HepG2 (cell line): ENCODE measurements around the gene METTL26. TPM values are rescaled to one million over a fixed set of nuclear protein-coding genes. Genes with fewer than 3 reads are reported as not detected.
A peak's percentile ranks its signal among the peaks of the same experiment; 100 is the strongest.

Experiments
- ATAC-seq: fragments of 200-7000 bp; cut with Tn5 transposase; 3 replicates; pipeline ENCODE4 v1.9.1; 2020; ENCODE audit warnings: mild to moderate bottlenecking, moderate library complexity
- BruUV-seq: library from RNA; stranded (reverse); fragments of 400-500 nt; replicated peaks from 2 replicates; lab custom pipeline; 2021; lab: Mats Ljungman, UMichigan
- CTCF ChIA-PET: fragments of 300-600 bp; formaldehyde crosslinking; extraction: SDS; loops from one replicate; lab custom pipeline; 2021; ENCODE audit warnings: low total read pairs, inconsistent platforms, low intra/inter-chr PET ratio; lab: Yijun Ruan, JAX
- POLR2A ChIA-PET: fragments of 350-600 bp; sonication (Branson Sonifier 250); formaldehyde crosslinking; loops from one replicate; lab custom pipeline; 2020; ENCODE audit warnings: antibody characterized with exemption, inconsistent platforms; lab: Yijun Ruan, JAX
- DNase-seq: peaks from one replicate; pipeline ENCODE4 v3.0.0-alpha.2; 2015; ENCODE audit warnings: low spot score
- FAIRE-seq: peaks from 3 replicates; lab custom pipeline; 2011; peaks lifted over from hg19 to GRCh38; lab: Jason Lieb, UNC
- H2AFZ ChIP-seq: one replicate; pipeline ENCODE4 v1.6.1; 2011; ENCODE audit warnings: low read length, inconsistent platforms
- H3K27ac ChIP-seq: fragments of 300-600 bp; 3 replicates; pipeline ENCODE4 v1.8.0; 2011; ENCODE audit warnings: mixed run types, mild to moderate bottlenecking, mixed read lengths, low read length, inconsistent platforms; ENCODE audit not compliant: insufficient read depth; ENCODE audit errors: extremely low read length
- H3K27me3 ChIP-seq, 2 experiments: fragments of 200-600 bp in 1 of 2; 2 replicates in 1 of 2; 3 replicates in 1 of 2; pipeline versions ENCODE4 v1.6.0 to v1.8.0; 2011; ENCODE audit warnings: low read length in 2 of 2, mild to moderate bottlenecking in 2 of 2, moderate library complexity in 2 of 2, inconsistent platforms in 1 of 2; ENCODE audit not compliant: insufficient read depth in 2 of 2, control insufficient read depth in 1 of 2
- H3K36me3 ChIP-seq, 2 experiments: fragments of 200-600 bp in 1 of 2; replicated peaks in 1 of 2; 2 replicates in 1 of 2; 3 replicates in 1 of 2; pipeline versions ENCODE4 v1.5.1 to v1.8.0; 2011; ENCODE audit warnings: low read length in 2 of 2, inconsistent platforms in 1 of 2; ENCODE audit not compliant: insufficient read depth in 2 of 2, control insufficient read depth in 1 of 2
- H3K4me1 ChIP-seq: 2 replicates; pipeline ENCODE4 v1.5.1; 2012; ENCODE audit warnings: low read length, inconsistent platforms; ENCODE audit not compliant: insufficient read depth
- H3K4me2 ChIP-seq: 2 replicates; pipeline ENCODE4 v1.6.0; 2011; ENCODE audit warnings: low read depth, low read length, inconsistent platforms
- H3K4me3 ChIP-seq, 3 experiments: fragments of 200-600 bp in 1 of 3; sonication (generic), shearing (Covaris generic) in 1 of 3; replicated peaks in 1 of 3; 2 replicates each; pipeline ENCODE4 v1.5.1; 2011 to 2016; ENCODE audit warnings: low read length in 3 of 3, inconsistent platforms in 2 of 3, low read depth in 2 of 3, mild to moderate bottlenecking in 2 of 3, control low read depth in 1 of 3, mixed read lengths in 1 of 3; ENCODE audit not compliant: insufficient read depth in 1 of 3
- H3K79me2 ChIP-seq: one replicate; pipeline ENCODE4 v1.6.1; 2011; ENCODE audit warnings: low read length, inconsistent platforms; ENCODE audit not compliant: insufficient read depth
- H3K9ac ChIP-seq: 2 replicates; pipeline ENCODE4 v1.6.0; 2011; ENCODE audit warnings: mild to moderate bottlenecking, low read depth, low read length, inconsistent platforms; ENCODE audit not compliant: insufficient read depth
- H3K9me3 ChIP-seq: 2 replicates; pipeline ENCODE4 v1.5.1; 2012; ENCODE audit warnings: mild to moderate bottlenecking, low read length
- H4K20me1 ChIP-seq: 2 replicates; pipeline ENCODE4 v1.6.0; 2011; ENCODE audit warnings: inconsistent platforms, mild to moderate bottlenecking, low read length, moderate library complexity; ENCODE audit not compliant: insufficient read depth
- AGO2 ChIP-seq: fragments of 200-400 bp; formaldehyde crosslinking; optimal IDR thresholded peaks from 2 replicates; pipeline ENCODE3; 2017; ENCODE audit warnings: mild to moderate bottlenecking, low read depth, low read length, moderate library complexity
- MXI1 ChIP-seq: IDR thresholded peaks from 3 replicates; pipeline ENCODE4 v1.6.1; 2012; ENCODE audit warnings: low read depth, low read length, inconsistent platforms, borderline replicate concordance
- RBFOX2 ChIP-seq: fragments of 200-400 bp; formaldehyde crosslinking; IDR thresholded peaks from 2 replicates; pipeline ENCODE4 v1.6.1; 2017; ENCODE audit warnings: low read depth, mild to moderate bottlenecking, low read length
- ZNF101 ChIP-seq: sonication (generic); formaldehyde crosslinking; IDR thresholded peaks from 2 replicates; pipeline ENCODE4 v1.4.0; 2020; ENCODE audit warnings: mild to moderate bottlenecking, low read depth, missing genetic modification reagents, borderline replicate concordance
- ZNF263 ChIP-seq: sonication (generic); formaldehyde crosslinking; IDR thresholded peaks from 2 replicates; pipeline ENCODE4 v1.4.0; 2020; ENCODE audit warnings: missing genetic modification reagents
- WGBS: methylation state at CpG from one replicate; pipeline ENCODE4 v1.1.6; 2017; ENCODE audit warnings: low lambda C conversion rate; 5-methylcytosine and 5-hydroxymethylcytosine counted together
- in situ Hi-C: cut with HindIII; loops from 2 replicates; pipeline ENCODE4 v1.10.0; 2017; ENCODE audit warnings: low pct_unique_long_range_greater_than_20kb; ENCODE audit not compliant: extremely low pct_ligation_motif_present
- intact Hi-C: fragments of 100-400 bp; cut with micrococcal nuclease; formaldehyde crosslinking; loops from one replicate; pipeline ENCODE4 v1.10.0; 2022; ENCODE audit not compliant: unreplicated experiment
- polyA plus RNA-seq, 8 experiments: library from polyadenylated mRNA; depleted of rRNA in 3 of 8; stranded (reverse) in 7 of 8; unstranded in 1 of 8; fragments of >200 nt; fragmentation: Illumina TruSeq in 4 of 8; extraction: Trizol in 4 of 8; gene quantifications; 2 replicates each; pipeline versions ENCODE4 v1.2.1 to v1.2.3, GENCODE V29; 2011 to 2016; ENCODE audit warnings: low read depth in 4 of 8, missing spikeins in 1 of 8, mixed read lengths in 1 of 8; ENCODE audit not compliant: insufficient read depth in 1 of 8
- total RNA-seq, 5 experiments: library from RNA; depleted of rRNA; stranded (reverse); fragments of >200 nt; fragmentation: Illumina TruSeq; extraction: Trizol; gene quantifications; 2 replicates each; pipeline ENCODE4 v1.2.3, GENCODE V29; 2016; ENCODE audit warnings: low read depth in 1 of 5

The METTL26 gene
- total and polyA plus RNA-seq, 2 of the 13 experiments (the other 11 are each of a cell fraction or from before 2014, with no cell fraction given): 65.5 to 70.1 TPM

- DNase-seq: no peak
- intact Hi-C loops (no loop called here), in situ Hi-C loops (no loop called here)
- H3K9ac ChIP-seq: peak overlapping the region; percentile 83; the same call in 1 of the 2 replicates
- peaks cover 6% of the 10 kb centered on the region for H3K79me2 ChIP-seq
- FAIRE-seq: no peak
- BruUV-seq: no TSS peak
- H3K9me3 ChIP-seq: no peaks in the 10 kb centered on the region
- no peaks in the 10 kb centered on the region for H3K27me3 ChIP-seq
- peak overlapping the region; percentile 99 for H3K4me2 ChIP-seq
- H4K20me1 ChIP-seq: no peaks in the 10 kb centered on the region
- ATAC-seq: no peak
- WGBS: 93% methylated on average over 2 of the region's 7 CpGs
- TF ChIP-seq ZNF101: no peak
- TF ChIP-seq ZNF263 (CRISPR knock-in tag): peak; percentile 27; the same call in 1 of the 2 replicates
- ChIA-PET CTCF (no interaction called here), POLR2A (no interaction called here)
- H3K4me3 ChIP-seq: peak overlapping the region; percentile 90 to 94 (median 92)
- no peak overlapping the region for H3K27ac ChIP-seq
- peaks cover 31% of the 10 kb centered on the region for H3K4me1 ChIP-seq
- no peaks in the 10 kb centered on the region; a peak in 1 of 5 replicates for H3K36me3 ChIP-seq
- no peak overlapping the region for H2AFZ ChIP-seq
Measured at GRCh38 chr16:634996-635395, 1.1 kb downstream of the METTL26 start.

GRCh38 chr16:634051-634670 is 1.9 kb downstream of the METTL26 start:
- DNase-seq: no peak
- Histone ChIP-seq H3K4me3 (no peak overlapping the region), H4K20me1 (no peaks in the 10 kb centered on the region), H3K9ac (no peak overlapping the region), H3K27ac (no peak overlapping the region), H3K9me3 (no peaks in the 10 kb centered on the region), H3K27me3 (no peaks in the 10 kb centered on the region), H2AFZ (no peak overlapping the region), H3K4me2 (no peak overlapping the region)
- in situ Hi-C loops: no loop called here
- BruUV-seq: no TSS peak
- intact Hi-C loops: no loop called here
- no peak for ATAC-seq
- POLR2A ChIA-PET: no interaction called here
- peak; percentile 38; the same call in 1 of the 2 replicates for TF ChIP-seq RBFOX2
- peak; percentile 64 for TF ChIP-seq AGO2
- TF ChIP-seq MXI1: no peak
- TF ChIP-seq, all 625 proteins: peak for 2
- FAIRE-seq: no peak
- WGBS: 95% methylated on average over 6 of the region's 22 CpGs
- H3K79me2 ChIP-seq: peaks cover 6% of the 10 kb centered on the region
- H3K4me1 ChIP-seq: peaks cover 38% of the 10 kb centered on the region
- H3K36me3 ChIP-seq: no peaks in the 10 kb centered on the region; a peak in 1 of 5 replicates
- CTCF ChIA-PET: no interaction called here
